GM18870 (cell line): Measurements from ENCODE around the gene TTC7B.

Experiments
- ATAC-seq: cut with Tn5 transposase; IDR thresholded peaks from one replicate; pipeline ENCODE4 v1.9.1; 2021; ENCODE audit warnings: moderate library complexity; ENCODE audit not compliant: unreplicated experiment

The TTC7B gene

DNA sequence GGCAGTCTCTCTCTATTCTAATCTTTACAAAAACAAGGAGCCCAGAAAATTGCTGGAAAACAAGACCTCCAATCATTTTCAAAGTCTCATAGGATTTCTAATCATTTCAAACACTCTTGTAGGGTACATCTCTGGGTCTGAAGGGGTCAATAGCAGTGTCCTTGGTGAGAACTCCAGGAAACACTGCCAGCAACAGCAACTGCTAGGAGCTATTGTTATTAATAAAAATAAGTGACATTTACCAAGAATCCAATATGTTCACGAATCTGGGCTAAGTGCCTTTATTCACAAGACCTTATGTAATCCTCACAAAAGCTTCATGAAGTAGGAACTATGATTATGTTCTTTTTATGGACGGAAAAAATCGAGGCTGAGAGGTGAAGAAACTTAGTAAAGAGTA lies 72.8 kb downstream of the TTC7B start:
- ATAC-seq, result no peak

DNA sequence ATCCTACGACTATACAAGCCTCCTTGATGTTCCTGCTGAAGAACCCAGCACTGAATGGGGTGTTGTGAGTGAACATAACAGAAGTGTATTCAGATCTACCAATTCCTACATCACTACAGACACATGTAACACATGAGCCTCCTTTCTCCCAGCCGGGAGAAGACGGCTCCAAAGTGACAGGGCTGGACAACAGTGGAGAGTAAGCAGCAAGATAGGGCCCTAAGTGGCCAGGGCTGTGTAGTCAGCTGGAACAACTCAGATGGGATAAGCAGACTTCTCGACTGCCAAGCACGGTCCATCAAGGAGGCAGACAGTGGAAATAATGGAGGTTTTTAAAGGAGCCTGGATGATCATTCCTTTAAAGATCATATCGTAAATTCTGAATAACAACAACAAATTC lies 73.5 kb downstream of the TTC7B start:
- ATAC-seq, result no peak

DNA sequence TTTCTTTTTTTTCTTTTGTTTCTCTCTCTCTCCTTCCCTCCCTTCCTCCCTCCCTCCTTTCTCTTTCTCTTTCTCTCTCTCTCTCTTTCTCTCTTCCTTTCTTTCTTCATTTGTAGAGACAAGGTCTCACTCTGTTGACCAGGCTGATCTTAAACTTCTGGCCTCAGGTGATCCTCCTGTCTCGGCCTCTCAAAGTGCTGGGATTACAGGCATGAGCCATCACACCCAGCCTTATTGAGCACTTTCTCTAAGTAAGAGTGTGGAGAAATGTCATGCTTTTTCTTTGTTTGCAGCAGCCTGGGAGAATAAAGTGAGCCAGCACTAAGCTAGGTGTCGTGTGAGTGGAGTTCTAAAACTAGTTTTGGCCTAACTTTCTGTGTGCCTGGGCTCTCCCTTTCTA lies 74.0 kb downstream of the TTC7B start:
- ATAC-seq, result no peak

- ATAC-seq, result no peak
Observed at GRCh38 chr14:90741682-90741946, 74.6 kb downstream of the TTC7B start.

- ATAC-seq, result no peak
Observed at GRCh38 chr14:90740946-90741681, 75.1 kb downstream of the TTC7B start.

DNA sequence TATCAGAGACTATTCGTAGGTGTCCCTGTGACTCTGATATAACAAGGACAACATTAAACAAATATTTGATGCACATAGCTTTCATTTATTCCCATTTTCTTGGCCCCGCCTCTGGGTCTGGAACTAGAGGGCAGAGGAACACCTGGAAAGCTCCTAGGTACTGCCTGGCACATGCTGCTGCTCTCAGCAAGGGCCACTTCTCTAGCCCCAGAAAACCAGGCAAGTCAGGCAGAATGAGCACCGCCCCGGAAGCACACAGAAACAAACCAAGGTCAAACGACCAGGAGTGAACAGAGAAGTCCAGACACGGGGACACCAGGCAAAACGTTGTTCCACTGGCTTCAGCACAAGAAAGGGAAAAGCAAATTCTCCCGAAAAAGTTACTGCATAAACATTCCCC lies 76.1 kb downstream of the TTC7B start:
- ATAC-seq, result no peak

- ATAC-seq, result no peak
Observed at GRCh38 chr14:90739318-90740068, 76.7 kb downstream of the TTC7B start.

DNA sequence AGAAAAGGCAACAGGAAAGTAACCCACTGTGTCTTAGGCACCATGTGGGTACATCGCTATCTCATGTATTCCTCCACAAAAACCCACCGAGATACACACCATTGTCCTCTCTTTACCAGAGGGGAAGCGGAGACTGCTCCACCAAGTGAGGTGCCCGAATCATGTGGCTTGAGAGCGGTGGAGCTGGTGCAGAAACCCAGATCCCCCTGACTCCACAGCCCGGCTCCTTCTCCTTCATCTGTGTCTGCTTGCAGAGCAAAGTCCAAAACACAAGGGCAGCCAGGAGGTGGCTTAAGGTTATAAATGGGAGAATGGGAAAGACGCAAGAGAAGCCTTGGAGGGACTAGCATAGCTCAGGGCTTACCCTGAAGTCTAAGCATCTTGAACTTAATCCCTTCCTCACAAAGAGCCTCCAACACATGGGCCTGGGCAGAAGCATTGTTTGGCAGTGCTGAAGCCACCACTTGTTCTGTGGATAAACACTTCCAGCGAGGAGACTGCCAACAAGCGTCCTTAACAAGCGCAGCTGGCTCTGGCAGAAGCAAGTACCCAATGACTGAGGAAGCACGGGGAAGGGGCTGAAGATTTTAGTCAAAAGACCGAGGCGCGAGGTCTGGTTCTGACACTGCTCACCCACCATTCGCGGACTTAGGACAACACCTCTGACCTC lies 83.0 kb downstream of the TTC7B start:
- no peak for ATAC-seq

- ATAC-seq, result no peak
Observed at GRCh38 chr14:90732718-90733117, 83.5 kb downstream of the TTC7B start.

- ATAC-seq, result no peak
Observed at GRCh38 chr14:90732139-90732538, 84.1 kb downstream of the TTC7B start.

GRCh38 chr14:90731487-90731886 lies 84.7 kb downstream of the TTC7B start:
- no peak for ATAC-seq

DNA sequence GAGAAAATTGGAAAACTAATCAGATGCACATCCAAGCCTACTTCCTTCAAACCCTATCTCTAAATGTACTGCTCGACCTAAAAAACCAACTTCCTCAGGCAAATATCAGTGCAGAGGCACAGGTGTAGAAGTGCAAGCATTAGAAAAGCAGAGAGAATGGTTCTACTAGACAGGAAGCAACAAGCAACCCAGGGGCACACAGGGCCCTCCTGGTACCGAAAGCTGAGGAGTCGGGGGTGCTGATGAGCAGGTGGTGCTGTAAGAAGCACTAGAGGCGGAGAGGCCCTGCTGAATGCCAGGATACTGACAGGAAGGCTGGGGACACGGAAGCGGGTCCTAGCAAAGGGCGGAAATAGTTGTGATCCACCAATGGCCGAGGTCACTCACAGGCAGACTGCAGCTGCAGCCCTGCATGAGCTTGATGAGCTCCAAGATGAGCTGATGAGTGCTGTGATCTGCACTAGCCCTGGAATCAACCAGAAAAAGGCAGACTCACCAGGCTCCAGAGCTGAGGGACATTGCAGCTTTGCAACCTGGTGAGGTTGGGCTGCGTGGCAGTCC lies 85.9 kb downstream of the TTC7B start:
- no peak for ATAC-seq

DNA sequence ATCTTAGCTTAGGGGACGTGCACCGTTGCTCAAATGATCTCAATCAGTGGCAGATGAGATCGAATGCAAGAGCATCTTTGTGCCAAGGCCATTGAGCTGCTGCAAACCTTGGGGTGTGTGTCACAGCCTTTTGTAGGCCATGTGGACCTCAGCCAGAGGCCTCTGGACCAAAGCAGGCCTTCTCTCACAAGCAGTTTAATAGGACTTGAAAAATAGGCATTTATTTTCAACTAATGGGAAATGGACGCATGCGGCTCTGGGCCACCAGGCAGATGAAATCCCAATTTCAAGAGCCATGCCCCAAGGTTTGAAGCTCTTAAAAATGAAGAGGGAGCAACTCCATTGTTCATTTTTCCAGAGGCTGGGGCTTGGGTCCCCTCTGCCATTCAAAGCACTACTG lies 87.3 kb downstream of the TTC7B start:
- no peak for ATAC-seq

DNA sequence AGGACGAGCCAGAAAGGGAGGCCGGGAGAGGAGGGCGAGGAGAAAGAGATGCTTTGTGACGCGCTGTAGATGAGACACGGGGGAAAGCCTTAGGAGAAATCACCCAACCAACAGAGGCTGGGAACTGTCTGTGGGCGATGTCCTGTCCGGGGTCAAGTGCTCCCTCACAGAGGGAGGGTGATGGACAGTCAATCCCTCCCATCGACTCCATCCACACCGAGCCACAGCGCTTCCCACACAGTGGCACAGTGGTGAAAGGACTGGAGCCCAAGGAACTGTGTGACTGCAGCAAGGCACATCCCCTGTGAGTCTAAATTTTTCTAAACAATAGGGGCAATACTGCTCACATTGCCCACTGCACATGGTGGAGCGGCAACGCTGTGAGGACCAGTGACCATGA lies 89.1 kb downstream of the TTC7B start:
- ATAC-seq, result no peak

DNA sequence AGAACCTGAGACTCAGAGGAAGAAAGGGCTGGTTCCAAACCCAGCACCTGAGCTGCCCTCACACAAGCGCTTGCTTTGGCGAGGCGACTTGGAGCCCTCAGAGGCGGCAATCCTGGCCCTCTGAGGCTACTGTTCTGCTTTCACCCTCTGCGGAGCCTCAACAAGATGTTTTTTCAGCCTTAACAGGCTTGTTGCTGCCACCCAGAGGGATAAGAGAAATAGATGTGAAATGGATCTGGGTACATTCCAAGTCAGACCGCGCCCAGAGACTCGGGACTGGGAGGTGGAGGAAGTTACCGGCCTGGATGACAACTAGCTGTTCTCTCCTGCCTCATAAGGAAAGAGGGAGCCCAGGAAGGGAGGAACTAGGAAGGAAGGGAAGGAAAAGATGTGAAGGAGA lies 89.6 kb downstream of the TTC7B start:
- ATAC-seq, result no peak

DNA sequence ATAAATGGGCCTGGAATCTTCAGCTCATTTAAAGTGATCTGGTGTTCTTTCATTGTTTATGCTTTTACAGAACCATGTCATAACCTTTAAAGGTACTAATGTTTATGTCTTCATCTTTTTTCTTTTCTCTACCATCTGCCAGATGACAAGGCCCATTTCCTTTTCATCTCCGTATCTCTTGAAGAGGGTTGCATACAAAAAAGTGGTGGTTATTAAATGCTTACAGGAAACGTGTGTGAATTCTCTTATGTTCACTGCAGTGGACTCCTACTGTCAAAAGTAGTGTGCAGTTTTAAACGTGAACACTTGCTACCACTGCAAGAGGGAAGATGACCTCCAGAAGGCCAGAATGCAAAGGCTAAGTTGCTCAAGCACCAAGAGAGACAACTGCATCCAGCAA lies 91.4 kb downstream of the TTC7B start:
- no peak for ATAC-seq

- no peak for ATAC-seq
Observed at GRCh38 chr14:90722590-90722989, 93.6 kb downstream of the TTC7B start.

DNA sequence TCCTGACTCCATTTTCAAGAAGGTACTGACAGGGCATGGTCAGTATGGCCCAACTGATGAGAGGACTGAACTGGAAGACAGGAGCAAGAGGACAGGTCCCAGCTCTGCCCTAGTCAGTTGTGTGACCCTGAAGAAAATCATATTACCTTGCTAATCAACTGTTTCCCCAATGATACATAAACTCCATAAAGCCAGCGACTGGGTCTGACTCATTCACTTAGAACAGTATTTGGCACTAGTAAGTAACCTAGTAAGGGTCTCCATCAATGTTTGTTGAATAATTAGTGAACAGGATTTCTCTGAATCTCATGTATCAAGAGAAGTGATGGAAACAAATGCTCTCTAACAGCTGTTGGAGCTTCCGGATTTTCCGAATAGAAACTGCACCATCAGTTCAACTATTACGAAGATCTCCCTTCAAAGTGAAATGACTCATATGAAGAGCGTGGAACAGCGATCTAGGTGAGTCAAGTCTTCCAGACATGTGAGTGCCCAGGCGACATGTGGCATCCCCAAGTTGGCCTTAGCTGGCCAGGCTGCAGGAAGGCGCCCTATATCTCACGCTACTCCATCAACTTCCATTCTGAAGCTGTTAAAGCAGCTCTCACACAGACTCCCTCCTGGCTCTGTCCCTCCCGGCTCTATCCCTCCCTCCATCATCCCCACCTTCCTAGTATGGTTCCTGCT lies 94.5 kb downstream of the TTC7B start:
- ATAC-seq, result no peak

DNA sequence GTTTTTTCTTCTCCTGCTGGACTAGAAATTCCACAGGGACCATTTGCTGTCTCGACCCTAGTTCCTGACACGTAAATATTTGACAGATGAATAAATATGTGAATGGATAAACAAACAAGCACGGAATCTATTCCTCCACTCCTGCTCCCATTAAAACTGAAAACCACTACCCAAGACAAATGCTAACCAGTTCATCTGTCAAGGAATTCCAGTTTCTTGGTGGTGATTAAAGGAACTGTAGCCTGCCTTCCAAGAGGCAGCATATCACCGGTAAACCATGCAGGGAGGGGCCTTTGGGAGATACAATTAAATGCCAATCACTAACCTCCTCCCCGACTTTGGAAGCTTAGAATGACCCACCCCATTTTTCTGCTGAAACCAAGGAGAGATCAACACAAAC lies 95.4 kb downstream of the TTC7B start:
- no peak for ATAC-seq

GRCh38 chr14:90720336-90720735 lies 95.9 kb downstream of the TTC7B start:
- no peak for ATAC-seq

DNA sequence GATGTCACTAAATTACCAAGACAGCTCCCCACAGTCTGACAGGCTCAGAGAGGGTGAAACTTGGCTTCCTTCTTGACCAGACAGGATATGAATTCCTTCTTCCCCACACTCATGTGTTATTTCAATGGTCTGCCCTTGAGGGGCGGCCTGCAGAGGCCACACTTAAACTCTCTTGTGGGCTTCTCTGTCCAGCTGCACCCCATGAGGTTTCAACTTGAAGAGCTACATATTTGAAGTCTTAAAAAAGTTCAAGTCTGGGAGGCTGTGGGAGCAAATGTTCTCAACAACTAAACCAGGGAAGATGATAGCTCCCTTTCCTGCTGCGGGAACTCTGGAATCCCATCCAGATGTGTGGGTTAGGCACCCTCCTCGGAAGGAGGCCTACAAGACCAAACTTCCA lies 98.3 kb downstream of the TTC7B start:
- ATAC-seq, result no peak
